Heart left ventricle (tissue), 13 donors: ENCODE results near the gene IL15RA.

ENCODE experiments used
- POLR2A ChIP-seq, 2 donors: fragments of 450-650 bp; IDR thresholded peaks; one replicate each; pipeline ENCODE4 v1.6.1; 2017; ENCODE audit warnings: antibody characterized with exemption in 2 of 2, mild to moderate bottlenecking in 2 of 2, moderate library complexity in 2 of 2
- TF ChIP-seq, protein P1 (sequence below), 12 donors: fragments of 200-600 bp; sonication (generic) in 4 of 12; IDR thresholded peaks; one replicate each; pipeline versions ENCODE4 v1.5.0 to v1.8.0; 2018 to 2022; ENCODE audit warnings: antibody characterized with exemption in 12 of 12, mild to moderate bottlenecking in 5 of 12
- donor health status: ischemic (EF 13 %, LVEDD 7.1; RV severe dilation, severe dysfunction).
- donor health status: DM: no; HTN: yes; CAD: no.
- donor health status: DM: no; HTN: no; CAD: no.
- donor health status: ischemic (EF 25% LVEDD 6.9; RV normal size, moderate dysfunction).
- donor health status: ischemic (EF 25% LVEDD 5.7; RV mildly dilated, moderate dysfunction).
- donor health status: ischemic (EF 35%, LVEDD 5.7; RV mildly dilated, moderate dysfunction).
- donor health status: nonischemic (EF 11% LVEDD 7.7; RV severe dilation, severe dysfunction).
- donor health status: DM: yes; HTN: yes; CAD: no.
- donor health status: PGD.
- donor health status: ischemic (EF 29% LVEDD 5.4; RV normal size, mild dysfunction).
- donor health status: nonischemic (EF 23%, LVEDD 6.1; RV moderate dilation, normal function).

DNA sequence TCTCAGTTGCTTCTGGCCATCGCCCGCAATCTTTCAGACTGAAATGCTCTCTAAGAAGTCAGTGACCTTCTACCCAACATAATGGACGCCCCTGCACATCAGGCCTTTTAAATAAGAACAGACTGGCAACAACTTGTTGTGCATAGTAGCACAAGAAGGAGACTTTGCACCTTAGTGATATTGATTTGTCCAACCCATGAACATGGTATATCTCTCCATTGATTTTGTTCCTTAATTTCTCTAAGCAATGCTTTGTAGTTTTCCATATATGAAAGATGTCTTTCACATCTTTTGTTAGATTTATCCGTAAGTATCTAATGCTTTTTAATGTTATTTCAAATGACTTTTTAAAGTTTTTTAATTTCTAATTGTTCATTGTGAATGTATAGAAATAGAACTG is 4.3 kb downstream of the IL15RA start:
- TF ChIP-seq, protein P1, sequence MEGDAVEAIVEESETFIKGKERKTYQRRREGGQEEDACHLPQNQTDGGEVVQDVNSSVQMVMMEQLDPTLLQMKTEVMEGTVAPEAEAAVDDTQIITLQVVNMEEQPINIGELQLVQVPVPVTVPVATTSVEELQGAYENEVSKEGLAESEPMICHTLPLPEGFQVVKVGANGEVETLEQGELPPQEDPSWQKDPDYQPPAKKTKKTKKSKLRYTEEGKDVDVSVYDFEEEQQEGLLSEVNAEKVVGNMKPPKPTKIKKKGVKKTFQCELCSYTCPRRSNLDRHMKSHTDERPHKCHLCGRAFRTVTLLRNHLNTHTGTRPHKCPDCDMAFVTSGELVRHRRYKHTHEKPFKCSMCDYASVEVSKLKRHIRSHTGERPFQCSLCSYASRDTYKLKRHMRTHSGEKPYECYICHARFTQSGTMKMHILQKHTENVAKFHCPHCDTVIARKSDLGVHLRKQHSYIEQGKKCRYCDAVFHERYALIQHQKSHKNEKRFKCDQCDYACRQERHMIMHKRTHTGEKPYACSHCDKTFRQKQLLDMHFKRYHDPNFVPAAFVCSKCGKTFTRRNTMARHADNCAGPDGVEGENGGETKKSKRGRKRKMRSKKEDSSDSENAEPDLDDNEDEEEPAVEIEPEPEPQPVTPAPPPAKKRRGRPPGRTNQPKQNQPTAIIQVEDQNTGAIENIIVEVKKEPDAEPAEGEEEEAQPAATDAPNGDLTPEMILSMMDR (IDR thresholded peaks at IDR 0.05) = no peak
- no peak for TF ChIP-seq POLR2A (IDR thresholded peaks at IDR 0.05)
